OCI-LY7 (cell line): ENCODE results near the gene DISC1.

Experiments
- EZH2phosphoT487 ChIP-seq: fragments of 200-600 bp; sonication (generic); IDR thresholded peaks from 2 replicates; pipeline ENCODE4 v1.6.1; 2018; ENCODE audit warnings: low read depth, borderline replicate concordance, mild to moderate bottlenecking, mixed run types, antibody characterized with exemption, low read length, moderate library complexity, mixed read lengths
- TF ChIP-seq, protein P1 (sequence below): fragments of 200-600 bp; sonication (generic); conservative IDR thresholded peaks from 2 replicates; pipeline ENCODE4 v1.5.1; 2014; ENCODE audit warnings: mild to moderate bottlenecking, antibody characterized with exemption, low read length, moderate library complexity, mixed read lengths

DNA sequence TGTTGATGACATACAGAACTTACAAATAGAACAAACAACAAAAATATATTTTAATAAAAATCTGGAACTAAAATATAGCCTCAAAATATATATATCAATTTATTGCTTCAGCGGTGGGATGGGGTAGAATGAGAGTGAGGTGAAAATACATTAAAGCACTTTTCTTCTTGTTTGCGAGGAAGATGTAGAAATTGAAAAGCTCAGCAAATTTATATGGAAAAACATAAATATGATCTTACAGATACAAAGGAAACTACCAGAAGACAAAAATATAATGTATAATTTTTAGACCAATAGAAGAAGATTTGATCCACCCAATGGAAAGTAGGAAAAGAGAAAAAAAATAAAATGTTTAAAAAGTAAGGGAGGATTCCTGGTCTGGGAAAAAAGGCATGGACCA is 372.2 kb downstream of the DISC1 start:
- TF ChIP-seq, protein P1, sequence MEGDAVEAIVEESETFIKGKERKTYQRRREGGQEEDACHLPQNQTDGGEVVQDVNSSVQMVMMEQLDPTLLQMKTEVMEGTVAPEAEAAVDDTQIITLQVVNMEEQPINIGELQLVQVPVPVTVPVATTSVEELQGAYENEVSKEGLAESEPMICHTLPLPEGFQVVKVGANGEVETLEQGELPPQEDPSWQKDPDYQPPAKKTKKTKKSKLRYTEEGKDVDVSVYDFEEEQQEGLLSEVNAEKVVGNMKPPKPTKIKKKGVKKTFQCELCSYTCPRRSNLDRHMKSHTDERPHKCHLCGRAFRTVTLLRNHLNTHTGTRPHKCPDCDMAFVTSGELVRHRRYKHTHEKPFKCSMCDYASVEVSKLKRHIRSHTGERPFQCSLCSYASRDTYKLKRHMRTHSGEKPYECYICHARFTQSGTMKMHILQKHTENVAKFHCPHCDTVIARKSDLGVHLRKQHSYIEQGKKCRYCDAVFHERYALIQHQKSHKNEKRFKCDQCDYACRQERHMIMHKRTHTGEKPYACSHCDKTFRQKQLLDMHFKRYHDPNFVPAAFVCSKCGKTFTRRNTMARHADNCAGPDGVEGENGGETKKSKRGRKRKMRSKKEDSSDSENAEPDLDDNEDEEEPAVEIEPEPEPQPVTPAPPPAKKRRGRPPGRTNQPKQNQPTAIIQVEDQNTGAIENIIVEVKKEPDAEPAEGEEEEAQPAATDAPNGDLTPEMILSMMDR: no peak
- no peak for TF ChIP-seq EZH2phosphoT487
